GDM1 (cell line): ENCODE data around the gene ACBD4.

Experiments used
- DNase-seq: peaks from one replicate; lab custom pipeline; 2025; lab: John Stamatoyannopoulos, UW

The ACBD4 gene

GRCh38 chr17:45104497-45104896 is 31.0 kb upstream of the ACBD4 start:
- DNase-seq = no peak

GRCh38 chr17:45104907-45105624 is 30.4 kb upstream of the ACBD4 start:
- DNase-seq = no peak

- DNase-seq = no peak
These were observed 29.4 kb upstream of the ACBD4 start for GRCh38 chr17:45106096-45106495.

GRCh38 chr17:45106582-45106981 is 28.9 kb upstream of the ACBD4 start:
- DNase-seq = no peak

- DNase-seq = no peak
These were observed 28.0 kb upstream of the ACBD4 start for GRCh38 chr17:45107293-45108010.

GRCh38 chr17:45108051-45108450 is 27.4 kb upstream of the ACBD4 start:
- no peak for DNase-seq

- DNase-seq = no peak
These were observed 26.6 kb upstream of the ACBD4 start for GRCh38 chr17:45108595-45109521.

GRCh38 chr17:45110676-45111611 is 24.5 kb upstream of the ACBD4 start:
- DNase-seq = no peak

GRCh38 chr17:45111850-45112249 is 23.6 kb upstream of the ACBD4 start:
- DNase-seq = no peak

- no peak for DNase-seq
These were observed 22.7 kb upstream of the ACBD4 start for GRCh38 chr17:45112559-45113423.

- no peak for DNase-seq
These were observed 22.1 kb upstream of the ACBD4 start for GRCh38 chr17:45113424-45113754.

GRCh38 chr17:45114117-45114932 is 21.2 kb upstream of the ACBD4 start:
- DNase-seq = no peak

GRCh38 chr17:45115015-45115625 is 20.4 kb upstream of the ACBD4 start:
- DNase-seq = no peak

GRCh38 chr17:45115871-45116270 is 19.6 kb upstream of the ACBD4 start:
- no peak for DNase-seq

- DNase-seq = no peak
These were observed 19.0 kb upstream of the ACBD4 start for GRCh38 chr17:45116434-45117016.

- DNase-seq = no peak
These were observed 18.2 kb upstream of the ACBD4 start for GRCh38 chr17:45117334-45117733.

- no peak for DNase-seq
These were observed 17.4 kb upstream of the ACBD4 start for GRCh38 chr17:45117848-45118646.

GRCh38 chr17:45118691-45119090 is 16.8 kb upstream of the ACBD4 start:
- no peak for DNase-seq
